Measurements from ENCODE around the gene ASPSCR1.

Gene ASPSCR1

GRCh38 chr17:82013341-82013740 is 35.9 kb downstream of the ASPSCR1 start:
- no peak for DNase-seq (ENCODE audit: low read depth)

DNA sequence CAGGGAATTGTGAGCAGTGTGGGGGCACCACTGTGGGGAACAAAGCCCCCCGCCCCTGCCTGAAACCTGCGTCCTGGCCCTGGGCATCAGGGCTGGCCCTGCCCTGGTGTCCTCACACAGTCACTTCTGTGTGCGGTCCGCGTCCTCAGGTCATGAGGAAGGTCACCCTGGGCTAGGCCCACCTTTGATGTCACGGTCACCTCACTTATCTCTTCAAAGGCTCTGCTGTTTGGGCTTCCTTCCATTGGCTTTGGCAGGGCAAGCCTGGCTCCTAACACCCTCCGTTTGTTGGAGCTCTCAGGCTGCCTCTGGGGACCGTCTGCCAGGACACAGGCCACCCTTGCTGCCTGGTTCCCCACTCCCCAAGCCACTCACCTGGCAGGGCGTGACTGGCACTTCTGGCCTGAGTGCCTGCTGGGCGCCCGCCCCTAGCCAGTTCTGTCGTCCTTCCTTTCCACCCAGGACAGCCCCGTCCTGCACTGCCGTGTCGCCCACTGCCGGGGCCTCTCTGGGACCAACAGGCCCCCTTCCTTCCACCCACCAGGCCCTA is 36.4 kb downstream of the ASPSCR1 start:
- DNase-seq (ENCODE audit: low read depth): no peak

DNA sequence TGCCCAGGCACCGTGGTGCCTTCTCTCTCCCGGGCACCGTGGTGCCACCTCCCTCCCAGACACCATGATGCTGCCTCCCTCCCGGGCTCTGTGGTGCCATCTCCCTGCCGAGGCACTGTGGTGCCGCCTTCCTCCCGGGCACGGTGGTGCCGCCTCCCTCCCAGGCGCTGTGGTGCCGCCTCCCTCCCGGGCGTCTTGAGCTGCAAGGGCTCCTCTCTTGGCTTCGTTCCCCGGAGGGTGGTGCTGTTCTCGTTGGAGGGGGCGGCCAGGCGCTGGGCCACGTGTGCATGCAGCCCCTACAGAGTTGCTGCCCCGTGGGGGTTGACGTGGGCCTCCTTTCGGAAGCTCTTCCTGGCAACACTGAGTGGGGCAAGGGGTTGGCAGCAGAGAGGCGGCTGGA is 37.0 kb downstream of the ASPSCR1 start:
- DNase-seq (ENCODE audit: low read depth): no peak

DNA sequence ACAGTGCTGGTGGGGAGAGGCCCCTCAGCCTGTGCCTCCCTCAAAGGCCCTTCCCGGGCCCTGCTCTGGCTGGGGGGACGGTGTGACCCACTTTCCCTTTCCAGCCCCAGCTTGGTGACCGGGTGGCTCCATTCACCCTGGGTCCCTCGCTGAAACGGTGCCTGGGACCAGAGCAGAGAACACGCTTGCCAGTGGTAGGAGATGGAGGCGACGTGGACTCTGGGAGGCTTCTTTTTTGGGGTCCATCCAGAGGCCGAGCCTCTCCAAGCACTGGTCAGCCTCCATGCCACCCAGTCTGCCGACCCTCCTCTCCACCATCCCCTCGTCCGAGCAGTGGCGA is 37.5 kb downstream of the ASPSCR1 start:
- DNase-seq (ENCODE audit: low read depth): no peak

- no peak for DNase-seq (ENCODE audit: low read depth)
These were observed 38.0 kb downstream of the ASPSCR1 start for GRCh38 chr17:82015311-82015971.

GRCh38 chr17:82016061-82016874 is 38.8 kb downstream of the ASPSCR1 start:
- no peak for DNase-seq (ENCODE audit: low read depth)

- DNase-seq (ENCODE audit: low read depth): no peak
These were observed 39.5 kb downstream of the ASPSCR1 start for GRCh38 chr17:82016875-82017459.

DNA sequence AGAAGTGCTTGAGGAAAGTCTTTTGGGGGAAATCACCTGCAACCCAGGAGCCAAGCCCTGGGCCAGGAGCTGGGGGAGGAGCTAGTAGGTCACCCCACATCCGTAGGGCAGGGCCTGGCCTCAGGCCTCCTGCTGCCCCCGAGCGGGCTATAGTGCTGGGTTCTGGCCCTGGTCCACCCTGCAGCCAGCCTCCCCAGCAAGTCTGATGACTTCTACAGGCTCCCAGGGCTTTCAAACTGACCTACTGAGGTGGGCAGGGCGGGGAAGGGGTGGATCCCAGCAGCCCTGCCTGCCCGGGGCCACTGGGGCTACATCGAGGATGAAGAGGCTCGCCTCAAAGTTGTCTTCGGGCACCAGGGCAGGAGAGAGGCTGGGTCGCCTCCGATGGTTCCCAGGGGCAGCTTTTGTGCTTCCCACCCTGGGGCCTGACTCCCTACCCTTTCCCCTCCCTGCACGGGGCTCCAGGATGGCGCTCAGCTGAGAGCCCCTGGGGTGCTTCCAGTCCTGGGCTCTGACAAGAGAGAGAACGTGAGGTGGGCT is 40.3 kb downstream of the ASPSCR1 start:
- no peak for DNase-seq (ENCODE audit: low read depth)

- DNase-seq (ENCODE audit: low read depth): no peak
These were observed 40.9 kb downstream of the ASPSCR1 start for GRCh38 chr17:82018152-82018988.

DNA sequence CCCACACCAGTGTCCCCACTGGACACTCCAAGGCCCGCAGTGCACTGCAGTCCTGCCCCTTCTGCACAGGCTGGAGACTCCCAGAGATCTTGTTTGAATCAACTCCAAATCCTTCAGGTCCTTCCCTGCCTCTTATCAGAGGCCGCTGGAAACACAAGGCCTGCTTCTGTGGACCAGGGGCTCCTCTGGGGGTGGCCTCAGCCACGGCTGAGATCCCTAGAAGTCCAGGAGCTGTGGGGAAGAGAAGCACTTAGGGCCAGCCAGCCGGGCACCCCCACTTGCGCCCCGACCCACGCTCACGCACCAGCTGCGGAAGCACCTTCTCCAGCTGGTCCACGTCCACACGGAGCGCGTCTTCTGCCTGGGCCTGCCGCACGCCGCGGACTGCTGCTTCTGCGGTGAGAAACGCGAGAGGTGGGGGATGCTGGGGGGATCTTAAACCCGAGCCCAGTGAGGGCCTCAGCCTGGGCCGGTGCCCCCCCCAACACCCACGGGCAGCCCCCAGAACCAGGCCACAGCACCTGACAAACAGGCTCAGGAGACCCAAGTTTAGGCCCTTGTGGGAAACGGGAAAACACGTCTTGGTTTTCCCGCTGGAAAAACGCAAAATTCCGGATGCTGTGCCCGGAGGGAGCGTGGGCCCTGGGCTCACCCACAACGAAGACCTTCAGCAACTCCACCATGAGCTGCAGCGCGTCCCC is 41.7 kb downstream of the ASPSCR1 start:
- DNase-seq (ENCODE audit: low read depth): no peak

DNA sequence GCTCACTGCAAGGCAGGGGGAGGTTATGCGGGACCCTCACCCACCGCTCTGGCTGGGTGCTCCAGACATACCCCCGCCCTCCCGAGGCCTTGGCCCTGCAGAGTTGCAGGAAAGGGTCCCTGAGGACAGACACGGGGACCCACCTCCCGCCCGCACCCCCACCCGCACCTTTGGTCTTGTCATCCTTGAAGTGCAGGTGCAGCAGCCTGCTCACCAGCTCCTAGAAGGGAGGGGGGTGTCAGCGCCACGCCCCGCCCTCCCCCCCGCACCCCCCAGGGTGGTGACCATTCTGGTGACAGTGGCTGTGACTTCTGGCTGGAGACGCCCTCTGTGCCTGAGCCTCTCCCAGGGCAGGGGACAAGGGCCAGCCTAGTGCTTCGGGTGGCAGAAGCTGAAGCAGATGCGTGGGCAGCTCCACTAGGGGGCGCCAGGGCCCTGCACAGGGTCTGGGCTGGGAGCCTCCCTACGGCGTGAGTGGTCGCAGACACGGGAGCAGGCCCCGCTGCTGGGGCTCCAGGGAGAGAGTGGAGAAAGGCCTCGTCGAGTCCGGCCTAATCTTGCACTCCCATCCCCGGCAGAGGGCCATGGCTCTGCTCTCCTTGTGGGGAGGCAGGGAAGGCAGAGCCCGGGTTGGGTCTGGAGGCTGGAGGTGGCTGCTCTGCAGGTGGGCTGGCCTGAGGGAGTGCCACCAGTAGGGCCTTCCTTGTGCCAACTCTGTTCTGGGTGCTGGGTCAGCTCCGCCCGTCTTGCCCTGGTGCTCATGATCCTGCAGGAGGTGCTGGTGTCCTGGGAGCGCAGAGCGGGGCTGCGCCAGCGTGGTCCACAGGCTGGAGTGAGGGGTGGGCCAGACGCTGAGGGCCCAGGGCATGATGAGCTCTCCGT is 42.5 kb downstream of the ASPSCR1 start:
- no peak for DNase-seq (ENCODE audit: low read depth)

DNA sequence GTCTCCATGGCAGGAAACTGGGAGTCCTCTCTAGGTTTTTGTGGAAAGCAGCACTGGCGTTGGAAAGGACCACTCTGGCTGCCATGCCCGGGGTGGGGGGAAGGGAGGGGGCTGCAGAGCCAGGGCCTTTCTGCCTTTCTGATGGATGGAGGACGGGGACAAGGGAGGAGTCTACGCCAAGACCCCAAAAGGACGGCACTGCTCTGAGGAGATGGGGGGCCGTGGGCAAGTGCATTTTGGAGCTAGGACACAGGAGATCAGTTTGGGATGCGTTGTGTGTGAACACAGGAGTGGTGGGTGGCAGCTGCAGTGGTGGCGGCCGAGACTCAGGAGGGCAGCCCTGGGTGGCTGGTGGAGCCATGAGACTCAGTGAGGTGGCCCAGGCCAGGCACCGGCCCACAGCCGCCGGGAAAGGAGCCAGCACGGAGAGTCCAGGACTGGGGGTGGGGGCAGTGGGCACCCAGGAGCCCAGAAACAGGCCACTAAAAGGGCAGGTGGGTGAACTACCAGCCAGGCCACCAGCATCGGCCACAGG is 43.2 kb downstream of the ASPSCR1 start:
- DNase-seq (ENCODE audit: low read depth): no peak

DNA sequence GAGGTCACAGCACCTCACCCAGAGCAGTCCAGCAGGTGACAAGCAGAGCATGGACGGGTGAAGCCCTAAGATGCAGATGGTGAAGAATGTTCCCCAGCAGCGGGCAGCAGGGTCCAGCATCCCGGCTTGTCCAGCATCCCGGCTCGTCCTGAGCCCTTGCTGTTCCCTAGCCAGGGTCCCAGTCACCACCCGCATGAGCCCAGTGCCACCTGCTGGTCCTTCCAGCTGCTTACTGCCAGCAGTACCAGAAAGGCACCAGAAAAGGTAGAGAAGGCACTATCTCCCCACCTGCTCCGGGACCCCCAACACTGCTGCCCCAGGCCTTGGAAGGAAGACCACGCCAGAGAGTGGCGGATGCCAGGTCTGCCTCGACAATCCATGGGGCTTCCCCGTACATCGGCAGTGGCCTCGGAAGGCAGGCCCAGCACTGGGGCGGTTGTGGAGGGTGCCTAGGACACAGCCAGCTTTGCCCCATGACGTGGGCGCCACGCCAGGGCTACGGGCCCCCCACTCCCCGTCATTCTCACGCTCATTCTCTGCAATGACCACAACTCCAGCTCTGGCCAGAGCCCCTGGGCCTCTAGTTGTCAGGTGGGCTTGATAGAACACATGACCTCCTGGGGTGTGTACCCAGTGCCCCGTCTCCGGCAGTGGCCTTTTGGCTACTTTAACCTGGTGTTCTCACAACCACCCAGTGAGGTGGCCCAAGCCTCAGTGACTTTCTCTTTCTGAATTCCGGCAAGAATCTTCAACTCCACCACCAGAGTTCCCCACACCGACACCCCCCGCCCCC is 43.9 kb downstream of the ASPSCR1 start:
- no peak for DNase-seq (ENCODE audit: low read depth)

DNA sequence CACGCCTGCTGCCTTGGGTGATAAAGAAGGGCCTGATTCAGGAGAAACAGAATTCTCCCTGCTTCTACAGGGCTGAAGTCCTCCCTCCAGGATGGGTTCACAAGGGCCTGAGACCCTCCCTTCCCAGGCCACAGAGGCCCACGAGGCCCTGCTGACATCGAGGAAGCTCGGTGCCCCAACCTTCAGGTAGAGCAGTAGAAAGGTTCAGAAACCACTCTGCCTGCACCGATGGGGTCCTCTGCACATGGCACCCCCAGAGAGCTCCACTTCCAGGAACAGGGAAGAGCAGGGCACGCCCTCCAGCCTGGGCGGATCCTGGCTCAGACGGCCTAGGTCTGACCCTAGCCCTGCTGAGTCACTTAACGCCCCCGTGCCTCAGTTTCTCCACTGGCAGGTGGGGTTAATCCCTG is 44.5 kb downstream of the ASPSCR1 start:
- no peak for DNase-seq (ENCODE audit: low read depth)

- no peak for DNase-seq (ENCODE audit: low read depth)
These were observed 45.0 kb downstream of the ASPSCR1 start, which contains the start of gene CENPX for GRCh38 chr17:82022310-82022980. Gene CENPX (minus strand): TSS chr17:82022878. CDS start chr17:82022861, 17 bp downstream.

DNA sequence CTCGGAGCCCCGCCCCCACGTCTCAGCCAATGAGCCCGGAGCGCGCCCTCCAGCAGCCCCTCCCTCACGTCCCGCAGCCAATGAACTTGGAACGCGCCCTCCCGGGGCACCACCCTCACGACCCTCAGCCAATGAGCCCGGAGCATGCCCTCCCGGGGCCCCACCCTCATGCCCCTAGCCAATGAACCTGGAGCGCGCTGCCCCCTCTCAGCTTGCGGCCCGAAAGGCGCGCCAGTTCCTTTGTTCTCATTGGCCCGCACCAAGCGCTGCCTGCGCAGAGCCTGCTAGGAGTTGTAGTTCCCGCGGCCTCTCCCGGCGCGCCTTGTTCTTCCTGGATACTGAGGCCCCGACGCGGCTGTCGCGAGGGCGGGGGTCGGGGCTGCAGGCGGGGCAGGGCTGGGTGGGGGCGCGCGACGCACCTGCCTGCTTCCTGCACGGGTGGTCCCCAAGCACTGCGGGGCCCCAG is 45.6 kb downstream of the ASPSCR1 start, which contains the start of gene LRRC45:
Gene LRRC45, plus strand, starts transcription at position 325 of the 466 bp plus-strand sequence. CDS start 339 bp downstream, outside the sequence.
- DNase-seq (ENCODE audit: low read depth): peak; percentile 98

DNA sequence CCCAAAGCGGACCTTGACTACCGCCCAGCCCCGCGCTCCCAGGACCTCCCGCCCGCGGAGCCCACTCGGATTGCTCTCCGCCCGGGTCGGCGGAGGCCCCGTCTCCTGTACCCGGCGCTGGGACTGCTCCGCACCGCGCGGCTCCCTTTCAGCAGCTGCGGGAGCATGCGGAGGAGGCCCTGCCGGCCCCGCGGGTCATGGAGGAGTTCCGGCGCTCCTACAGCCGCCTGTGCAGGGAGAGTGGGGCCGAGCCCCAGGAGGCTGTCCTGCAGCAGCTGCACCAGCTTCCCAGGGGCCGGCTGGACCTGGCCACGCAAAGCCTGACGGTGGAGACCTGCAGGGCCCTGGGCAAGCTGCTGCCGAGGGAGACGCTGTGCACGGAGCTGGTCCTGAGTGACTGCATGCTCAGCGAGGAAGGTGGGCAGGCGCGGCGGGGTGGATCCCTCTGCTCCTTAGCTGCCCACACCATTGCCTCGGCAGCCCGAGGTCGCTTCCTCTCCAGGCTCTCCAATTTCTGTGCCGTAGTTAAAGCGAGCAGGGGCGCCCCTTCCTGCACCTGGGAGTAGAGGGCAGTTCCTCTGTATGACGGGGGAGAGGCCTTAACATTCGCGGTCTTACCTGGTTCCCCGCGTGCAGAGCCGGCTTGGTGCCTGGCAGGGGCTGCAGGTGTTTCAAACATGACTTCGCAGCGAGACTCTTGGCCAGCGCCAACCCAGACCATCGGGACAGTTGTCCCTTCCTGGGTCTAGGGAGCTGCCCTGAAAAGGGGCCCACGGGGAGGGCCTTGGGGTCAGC is 46.2 kb downstream of the ASPSCR1 start:
- no peak for DNase-seq (ENCODE audit: low read depth)

Data from CMK (cell line).